Dendritic cell treated with granulocyte-macrophage colony-stimulating factor and Interleukin-4, amounts not matched to agents 40 ng/mL and 50 ng/mL, for 4 days (primary cell): Measurements from ENCODE around the gene KRTAP16-1.

Experiments
- H3K27ac Mint-ChIP-seq: one replicate; pipeline ENCODE4 v1.8.0; 2022; ENCODE audit warnings: mild to moderate bottlenecking, mixed read lengths
- H3K27me3 Mint-ChIP-seq: one replicate; pipeline ENCODE4 v1.8.0; 2022; ENCODE audit warnings: mild to moderate bottlenecking, mixed read lengths
- H3K36me3 Mint-ChIP-seq: one replicate; pipeline ENCODE4 v1.8.0; 2022; ENCODE audit warnings: low read depth, mixed read lengths
- H3K4me1 Mint-ChIP-seq: one replicate; pipeline ENCODE4 v1.8.0; 2022; ENCODE audit warnings: low read depth, mixed read lengths
- H3K4me3 Mint-ChIP-seq: one replicate; pipeline ENCODE4 v1.8.0; 2022; ENCODE audit warnings: mild to moderate bottlenecking, moderate library complexity, mixed read lengths
- H3K9me3 Mint-ChIP-seq: one replicate; pipeline ENCODE4 v1.8.0; 2022; ENCODE audit warnings: mixed read lengths
- intact Hi-C: fragments of 100-400 bp; cut with micrococcal nuclease; formaldehyde crosslinking; loops from one replicate; pipeline ENCODE4 v1.15.0; 2022

The KRTAP16-1 gene

DNA sequence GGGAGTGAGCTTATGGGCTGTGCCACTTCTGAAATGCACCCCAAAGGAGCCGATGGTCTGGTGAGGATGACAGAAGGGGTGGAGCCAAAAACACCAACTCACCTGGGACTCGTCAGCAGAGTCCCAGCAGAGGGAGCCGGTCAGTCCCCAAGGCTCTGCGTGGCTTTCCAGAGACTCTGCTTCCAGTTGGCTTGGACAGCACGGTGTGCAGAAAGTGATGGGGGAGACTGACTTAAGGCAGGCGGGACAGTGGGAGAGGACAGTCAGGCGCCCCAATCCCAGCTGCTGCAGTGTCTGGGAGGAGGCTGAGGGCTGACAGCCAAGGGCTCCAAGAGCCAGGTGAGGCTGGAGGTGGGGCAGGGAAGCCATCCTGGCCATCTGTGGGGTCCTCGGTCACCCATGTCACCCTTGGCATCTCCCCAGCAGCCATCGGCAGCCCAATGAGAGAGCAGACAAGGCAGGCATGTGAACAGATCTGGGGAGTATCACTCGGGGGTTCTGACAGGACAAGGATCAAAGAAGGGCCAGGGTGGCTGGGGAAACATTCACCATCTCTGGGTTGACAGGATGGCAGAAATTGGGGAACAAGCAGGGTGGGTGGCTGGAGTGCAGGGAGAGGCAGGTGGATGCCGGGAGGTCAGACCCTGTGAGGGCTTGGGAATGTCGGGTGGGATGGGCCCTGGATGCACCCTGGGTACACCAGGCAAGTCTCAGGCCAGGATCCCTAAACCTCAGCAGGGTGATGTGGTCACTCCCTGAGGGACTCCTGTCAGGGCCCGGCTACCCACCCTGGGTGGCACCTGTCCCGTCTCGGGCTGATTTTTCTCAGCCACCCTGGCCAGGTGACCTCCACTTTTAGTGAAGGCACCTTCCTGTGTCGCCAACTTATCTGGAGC lies 15.3 kb upstream of the KRTAP16-1 start:
- no peaks in the 10 kb centered on the region for H3K36me3 Mint-ChIP-seq
- no peak overlapping the region for H3K27ac Mint-ChIP-seq
- peaks cover 4% of the 10 kb centered on the region for H3K4me1 Mint-ChIP-seq
- H3K9me3 Mint-ChIP-seq = peaks cover 13% of the 10 kb centered on the region
- intact Hi-C loops = loop anchor here (10.0 kb wide), 1 partner anchor 520 kb away; no protein-coding TSS in a partner anchor
- H3K27me3 Mint-ChIP-seq = peaks cover 5% of the 10 kb centered on the region
- H3K4me3 Mint-ChIP-seq = no peak overlapping the region

DNA sequence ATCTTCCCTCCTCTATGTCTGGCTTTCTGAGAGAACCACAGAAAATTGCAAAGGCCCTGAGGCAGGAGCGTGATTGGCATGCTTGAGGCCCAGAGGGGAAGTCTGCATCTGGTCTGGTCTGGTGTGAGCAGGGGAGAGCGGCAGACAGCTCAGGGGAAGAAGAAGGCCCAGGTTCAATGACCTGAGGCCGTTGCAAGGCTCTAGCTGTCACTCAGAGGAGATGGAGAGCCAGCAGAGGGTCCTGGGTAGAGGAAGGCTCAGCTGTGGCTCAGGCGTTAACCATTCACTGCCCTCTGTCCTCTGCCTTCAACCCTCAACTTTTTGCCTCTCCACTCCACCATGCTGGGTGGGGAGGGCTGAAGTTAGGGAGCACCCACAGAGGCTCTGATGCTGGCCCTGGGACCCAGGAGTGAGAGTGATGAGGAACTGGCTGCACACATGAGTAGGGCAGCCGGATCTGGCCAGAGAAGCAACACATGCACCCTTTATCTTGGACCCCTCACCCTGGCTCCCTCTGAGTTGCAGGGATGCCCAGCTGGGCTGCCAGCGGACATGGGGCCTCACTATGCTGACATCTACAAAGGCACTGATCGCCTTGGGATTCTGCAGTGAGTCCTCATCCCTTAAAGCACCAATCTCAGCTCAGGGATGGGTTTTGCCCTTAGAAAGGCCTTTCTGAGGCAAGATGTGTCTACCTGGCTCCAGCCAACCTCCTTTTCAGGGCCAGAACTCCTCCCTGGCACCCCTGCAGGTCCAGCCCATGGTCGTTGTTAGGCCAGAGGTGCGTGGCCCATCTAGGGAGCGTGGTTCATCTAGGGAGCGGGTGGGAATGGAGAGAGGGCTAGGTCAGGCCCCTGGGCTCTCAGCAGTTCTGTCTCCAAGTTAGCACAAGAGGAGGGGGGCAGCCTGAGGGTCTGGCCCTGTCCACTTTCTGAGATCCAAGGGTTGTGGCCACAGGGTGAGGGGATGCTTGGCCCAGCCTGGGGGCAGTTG lies 14.1 kb upstream of the KRTAP16-1 start:
- intact Hi-C loops = loop anchor here (2.0 to 10.0 kb wide), 2 partner anchors 414 to 518 kb away; no protein-coding TSS in a partner anchor
- Mint-ChIP-seq H3K27ac (no peak overlapping the region), H3K9me3 (peaks cover 13% of the 10 kb centered on the region), H3K27me3 (peaks cover 6% of the 10 kb centered on the region), H3K36me3 (no peaks in the 10 kb centered on the region), H3K4me3 (no peak overlapping the region), H3K4me1 (peaks cover 4% of the 10 kb centered on the region)

DNA sequence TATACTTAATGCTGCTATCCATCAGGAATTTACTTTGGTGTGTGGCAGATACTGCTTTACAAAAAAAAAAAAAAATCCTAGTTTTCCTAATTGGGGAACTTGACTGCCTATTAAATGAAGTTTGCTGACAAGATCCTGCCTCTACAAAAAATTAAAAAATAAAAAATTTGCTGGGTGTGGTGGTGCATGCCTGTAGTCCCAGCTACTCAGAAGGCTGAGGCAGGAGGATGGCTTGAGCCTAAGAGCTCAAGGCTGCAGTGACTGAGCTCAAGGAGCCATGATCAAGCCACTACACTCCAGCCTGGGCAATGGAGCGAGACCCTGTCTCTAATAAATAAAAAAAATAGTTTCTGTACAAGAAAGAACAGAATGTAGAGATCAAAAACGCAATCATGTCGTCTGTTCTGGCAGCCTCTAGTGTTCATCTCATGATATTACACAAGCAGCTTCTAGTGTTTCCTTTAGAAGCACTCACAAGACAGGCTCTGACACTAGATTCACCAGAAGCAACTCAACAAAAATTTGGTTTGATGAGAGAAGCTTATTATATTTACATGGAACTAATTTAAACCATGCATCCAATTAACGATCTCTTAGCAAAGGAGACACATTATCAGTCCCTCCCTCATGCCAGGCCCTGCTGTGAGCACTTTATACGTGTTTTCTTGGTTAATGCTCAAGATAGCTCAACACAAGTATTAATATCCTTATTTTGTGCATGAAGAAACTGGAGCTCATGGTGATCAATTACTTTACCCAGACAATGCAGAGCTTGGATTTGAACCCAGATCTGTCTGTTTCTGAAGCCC lies 13.2 kb upstream of the KRTAP16-1 start:
- Mint-ChIP-seq H3K36me3 (no peaks in the 10 kb centered on the region), H3K27me3 (peaks cover 6% of the 10 kb centered on the region), H3K4me1 (peaks cover 4% of the 10 kb centered on the region), H3K4me3 (no peak overlapping the region), H3K9me3 (peaks cover 13% of the 10 kb centered on the region), H3K27ac (no peak overlapping the region)
- intact Hi-C loops = loop anchor here (2.0 to 10.0 kb wide), 2 partner anchors 413 to 517 kb away; no protein-coding TSS in a partner anchor

GRCh38 chr17:41318231-41318630 lies 9.1 kb upstream of the KRTAP16-1 start:
- Mint-ChIP-seq H3K27me3 (peaks cover 11% of the 10 kb centered on the region), H3K36me3 (no peaks in the 10 kb centered on the region), H3K27ac (no peak overlapping the region), H3K4me3 (no peak overlapping the region), H3K9me3 (peaks cover 13% of the 10 kb centered on the region), H3K4me1 (no peaks in the 10 kb centered on the region)
- intact Hi-C loops = no loop called here

- intact Hi-C loops = no loop called here
- Mint-ChIP-seq H3K9me3 (peaks cover 13% of the 10 kb centered on the region), H3K4me3 (no peak overlapping the region), H3K4me1 (no peaks in the 10 kb centered on the region), H3K27me3 (peaks cover 19% of the 10 kb centered on the region), H3K27ac (no peak overlapping the region), H3K36me3 (no peaks in the 10 kb centered on the region)
Measured at GRCh38 chr17:41315814-41316445, 6.8 kb upstream of the KRTAP16-1 start.

- intact Hi-C loops = no loop called here
- Mint-ChIP-seq H3K36me3 (no peaks in the 10 kb centered on the region), H3K4me1 (no peaks in the 10 kb centered on the region), H3K4me3 (no peak within 1 kb of the TSS), H3K27me3 (peaks cover 19% of the 10 kb centered on the region), H3K9me3 (peaks cover 9% of the 10 kb centered on the region), H3K27ac (no peak within 1 kb of the TSS)
Measured at GRCh38 chr17:41315204-41315794, 6.2 kb upstream of the KRTAP16-1 start, which contains the start of gene KRTAP17-1. Gene KRTAP17-1 (minus strand): TSS chr17:41315710. CDS start chr17:41315650, 60 bp downstream.

GRCh38 chr17:41311111-41311510 lies 2.0 kb upstream of the KRTAP16-1 start:
- peaks cover 20% of the 10 kb centered on the region for H3K4me1 Mint-ChIP-seq
- H3K36me3 Mint-ChIP-seq = no peaks in the 10 kb centered on the region
- H3K4me3 Mint-ChIP-seq = no peak overlapping the region
- intact Hi-C loops = no loop called here
- H3K27ac Mint-ChIP-seq = no peak overlapping the region
- H3K9me3 Mint-ChIP-seq = peaks cover 28% of the 10 kb centered on the region
- peaks cover 24% of the 10 kb centered on the region for H3K27me3 Mint-ChIP-seq

- H3K36me3 Mint-ChIP-seq = no peaks in the 10 kb centered on the region
- H3K4me1 Mint-ChIP-seq = peaks cover 24% of the 10 kb centered on the region
- H3K4me3 Mint-ChIP-seq = peak overlapping the region; percentile 44
- peak overlapping the region; percentile 23 for H3K27ac Mint-ChIP-seq
- peaks cover 16% of the 10 kb centered on the region for H3K27me3 Mint-ChIP-seq
- intact Hi-C loops = no loop called here
- peaks cover 28% of the 10 kb centered on the region for H3K9me3 Mint-ChIP-seq
Measured at GRCh38 chr17:41308251-41308917, 725 bp downstream of the KRTAP16-1 start.

DNA sequence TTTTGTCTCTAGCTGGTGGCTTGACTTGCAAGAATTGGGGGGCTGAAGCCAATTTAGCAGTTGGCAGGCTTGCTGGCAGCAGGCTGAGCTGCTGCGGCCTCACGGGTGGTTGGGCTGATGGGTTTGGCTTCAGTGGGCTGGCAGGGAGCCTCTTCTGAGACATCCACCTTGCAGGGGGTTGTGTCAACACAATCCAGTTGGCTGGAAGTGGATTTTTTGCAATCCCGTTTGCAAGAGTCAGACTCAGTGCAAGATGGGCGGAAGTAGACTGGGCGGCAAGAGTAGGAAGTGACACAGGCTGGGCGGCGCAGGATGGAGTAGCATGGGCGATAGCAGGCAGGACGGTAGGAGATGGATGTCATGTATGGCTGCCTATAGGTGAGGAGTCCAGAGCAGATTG lies 1.5 kb downstream of the KRTAP16-1 start:
- Mint-ChIP-seq H3K36me3 (no peaks in the 10 kb centered on the region), H3K27ac (peak overlapping the region; percentile 23), H3K9me3 (peaks cover 28% of the 10 kb centered on the region), H3K4me3 (peak overlapping the region; percentile 44), H3K4me1 (peaks cover 28% of the 10 kb centered on the region), H3K27me3 (peaks cover 15% of the 10 kb centered on the region)
- intact Hi-C loops = no loop called here

- Mint-ChIP-seq H3K27ac (no peak overlapping the region), H3K36me3 (no peaks in the 10 kb centered on the region), H3K27me3 (peaks cover 5% of the 10 kb centered on the region), H3K4me1 (peaks cover 31% of the 10 kb centered on the region), H3K4me3 (no peak overlapping the region), H3K9me3 (peaks cover 20% of the 10 kb centered on the region)
- intact Hi-C loops = no loop called here
Measured at GRCh38 chr17:41304091-41304490, 5.0 kb downstream of the KRTAP16-1 start.

GRCh38 chr17:41302981-41303380 lies 6.1 kb downstream of the KRTAP16-1 start:
- peaks cover 20% of the 10 kb centered on the region for H3K4me1 Mint-ChIP-seq
- intact Hi-C loops = no loop called here
- H3K9me3 Mint-ChIP-seq = peaks cover 17% of the 10 kb centered on the region
- no peak overlapping the region for H3K4me3 Mint-ChIP-seq
- no peak overlapping the region for H3K27ac Mint-ChIP-seq
- H3K27me3 Mint-ChIP-seq = peaks cover 6% of the 10 kb centered on the region
- H3K36me3 Mint-ChIP-seq = no peaks in the 10 kb centered on the region
